ENCODE data around the gene SLC17A5.

SLC17A5 gene

GRCh38 chr6:73649783-73650182 lies 4.0 kb downstream of the SLC17A5 start:
- H3K27ac ChIP-seq, result no peak overlapping the region
- peaks cover 26 to 29% of the 10 kb centered on the region in 2 experiments for H3K4me1 ChIP-seq (ENCODE audit: control insufficient read depth in 1 of 2, insufficient read depth in 1 of 2, low read depth in 1 of 2, low read length in 1 of 2)
- H3K9me3 ChIP-seq, result no peaks in the 10 kb centered on the region
- TF ChIP-seq CTCF (IDR thresholded peaks at IDR 0.05), result no peak
- no peaks in the 10 kb centered on the region for H3K27me3 ChIP-seq
- peaks cover 18% of the 10 kb centered on the region for H3K36me3 ChIP-seq
- H3K4me3 ChIP-seq (ENCODE audit: low read depth in 1 of 2, low read length in 1 of 2), result no peak overlapping the region

- no peak for TF ChIP-seq CTCF (IDR thresholded peaks at IDR 0.05)
- no peak overlapping the region for H3K27ac ChIP-seq
- peaks cover 35% of the 10 kb centered on the region in 2 experiments for H3K4me1 ChIP-seq (ENCODE audit: control insufficient read depth in 1 of 2, insufficient read depth in 1 of 2, low read depth in 1 of 2, low read length in 1 of 2)
- peaks cover 18% of the 10 kb centered on the region for H3K36me3 ChIP-seq
- no peak overlapping the region for H3K4me3 ChIP-seq (ENCODE audit: low read depth in 1 of 2, low read length in 1 of 2)
- no peaks in the 10 kb centered on the region for H3K9me3 ChIP-seq
- no peaks in the 10 kb centered on the region for H3K27me3 ChIP-seq
Observed at GRCh38 chr6:73648166-73648565, 5.6 kb downstream of the SLC17A5 start.

GRCh38 chr6:73644941-73645591 lies 8.7 kb downstream of the SLC17A5 start:
- Histone ChIP-seq H3K9me3 (no peaks in the 10 kb centered on the region), H3K4me3 (ENCODE audit: low read depth in 1 of 2, low read length in 1 of 2) (peak overlapping the region; percentile 20 to 35), H3K36me3 (peaks cover 40% of the 10 kb centered on the region), H3K4me1 (ENCODE audit: control insufficient read depth in 1 of 2, insufficient read depth in 1 of 2, low read depth in 1 of 2, low read length in 1 of 2) (peaks cover 23 to 25% of the 10 kb centered on the region in 2 experiments), H3K27ac (no peak overlapping the region), H3K27me3 (no peaks in the 10 kb centered on the region)
- no peak for TF ChIP-seq CTCF (IDR thresholded peaks at IDR 0.05)

GRCh38 chr6:73644030-73644429 lies 9.8 kb downstream of the SLC17A5 start:
- peaks cover 46% of the 10 kb centered on the region for H3K36me3 ChIP-seq
- no peak overlapping the region for H3K4me3 ChIP-seq (ENCODE audit: low read depth in 1 of 2, low read length in 1 of 2)
- no peak for TF ChIP-seq CTCF (IDR thresholded peaks at IDR 0.05)
- H3K9me3 ChIP-seq, result no peaks in the 10 kb centered on the region
- peaks cover 23 to 25% of the 10 kb centered on the region in 2 experiments for H3K4me1 ChIP-seq (ENCODE audit: control insufficient read depth in 1 of 2, insufficient read depth in 1 of 2, low read depth in 1 of 2, low read length in 1 of 2)
- peak overlapping the region; percentile 53 for H3K27ac ChIP-seq
- H3K27me3 ChIP-seq, result no peaks in the 10 kb centered on the region

GRCh38 chr6:73642530-73642929 lies 11.3 kb downstream of the SLC17A5 start:
- Histone ChIP-seq H3K9me3 (no peaks in the 10 kb centered on the region), H3K27me3 (no peaks in the 10 kb centered on the region), H3K27ac (no peak overlapping the region), H3K4me3 (ENCODE audit: low read depth in 1 of 2, low read length in 1 of 2) (no peak overlapping the region), H3K4me1 (ENCODE audit: control insufficient read depth in 1 of 2, insufficient read depth in 1 of 2, low read depth in 1 of 2, low read length in 1 of 2) (peaks cover 23 to 25% of the 10 kb centered on the region in 2 experiments), H3K36me3 (peaks cover 49% of the 10 kb centered on the region)
- no peak for TF ChIP-seq CTCF (IDR thresholded peaks at IDR 0.05)

Measured in neutrophil (primary cell).